PFSK-1 (cell line): Measurements from ENCODE around the gene CPHXL2.

Source experiments
- FOXP2 ChIP-seq: optimal IDR thresholded peaks from 2 replicates; pipeline ENCODE3; 2011; ENCODE audit warnings: borderline replicate concordance, control low read depth, inconsistent platforms; ENCODE audit not compliant: insufficient read depth; ENCODE audit errors: extremely low read length, extremely low read depth
- POLR2AphosphoS5 ChIP-seq: IDR thresholded peaks from 2 replicates; pipeline ENCODE4 v1.6.1; 2012; ENCODE audit warnings: low read depth, mild to moderate bottlenecking, control low read depth, low read length, moderate library complexity
- REST ChIP-seq, 2 experiments: IDR thresholded peaks; 2 replicates each; pipeline versions ENCODE4 v1.6.1 to v1.8.0; 2011 to 2012; ENCODE audit warnings: low read depth in 2 of 2, low read length in 2 of 2, control low read depth in 1 of 2, inconsistent platforms in 1 of 2, mild to moderate bottlenecking in 1 of 2, moderate library complexity in 1 of 2; ENCODE audit not compliant: insufficient read depth in 1 of 2
- SIN3A ChIP-seq: IDR thresholded peaks from 2 replicates; pipeline ENCODE4 v1.6.1; 2012; ENCODE audit warnings: mild to moderate bottlenecking, low read length, moderate library complexity, borderline replicate concordance; ENCODE audit not compliant: insufficient read depth
- TAF1 ChIP-seq: IDR thresholded peaks from 2 replicates; pipeline ENCODE4 v1.6.1; 2012; ENCODE audit warnings: low read length, control low read depth, borderline replicate concordance; ENCODE audit not compliant: insufficient read depth

Gene CPHXL2

GRCh38 chr16:75682308-75682707, 5.5 kb upstream of the CPHXL2 start:
- TF ChIP-seq REST (IDR thresholded peaks at IDR 0.05; ENCODE audit: insufficient read depth in 1 of 2, low read depth in 2 of 2, low read length in 2 of 2) (no peak), SIN3A (no peak), FOXP2 (no peak), POLR2AphosphoS5 (no peak), TAF1 (no peak)

- TF ChIP-seq POLR2AphosphoS5 (no peak), TAF1 (no peak), FOXP2 (no peak)
Measured at GRCh38 chr16:75679366-75679765, 2.6 kb upstream of the CPHXL2 start.

GRCh38 chr16:75667503-75667902, 9.3 kb downstream of the CPHXL2 start:
- TF ChIP-seq SIN3A, result no peak
- TF ChIP-seq POLR2AphosphoS5, result no peak
- no peak for TF ChIP-seq REST (IDR thresholded peaks at IDR 0.05; ENCODE audit: insufficient read depth in 1 of 2, low read depth in 2 of 2, low read length in 2 of 2)
- TF ChIP-seq TAF1, result no peak
- no peak for TF ChIP-seq FOXP2

GRCh38 chr16:75660726-75661302, 16.0 kb downstream of the CPHXL2 start:
- TF ChIP-seq FOXP2 (no peak), TAF1 (no peak), REST (IDR thresholded peaks at IDR 0.05; ENCODE audit: insufficient read depth in 1 of 2, low read depth in 2 of 2, low read length in 2 of 2) (no peak)

- TF ChIP-seq REST (IDR thresholded peaks at IDR 0.05; ENCODE audit: insufficient read depth in 1 of 2, low read depth in 2 of 2, low read length in 2 of 2) (no peak), TAF1 (no peak), FOXP2 (no peak), SIN3A (no peak)
Measured at GRCh38 chr16:75660321-75660720, 16.5 kb downstream of the CPHXL2 start.
